Thyroid gland (tissue), 4 donors: ENCODE measurements around the gene TNFRSF12A.

Experiments
- POLR2A ChIP-seq, 2 donors: fragments of 450-650 bp; IDR thresholded peaks; one replicate each; pipeline ENCODE4 v1.6.1; 2017; ENCODE audit warnings: antibody characterized with exemption in 2 of 2, mild to moderate bottlenecking in 2 of 2, moderate library complexity in 1 of 2
- TF ChIP-seq, protein P1 (sequence below), 6 experiments: fragments of 200-600 bp in 3 of 6; fragments of 450-650 bp in 3 of 6; sonication (generic) in 3 of 6; IDR thresholded peaks; one replicate each; pipeline ENCODE4 v1.5.1; 2016 to 2019; ENCODE audit warnings: antibody characterized with exemption in 6 of 6, mild to moderate bottlenecking in 2 of 6, inconsistent platforms in 1 of 6, moderate library complexity in 1 of 6

DNA sequence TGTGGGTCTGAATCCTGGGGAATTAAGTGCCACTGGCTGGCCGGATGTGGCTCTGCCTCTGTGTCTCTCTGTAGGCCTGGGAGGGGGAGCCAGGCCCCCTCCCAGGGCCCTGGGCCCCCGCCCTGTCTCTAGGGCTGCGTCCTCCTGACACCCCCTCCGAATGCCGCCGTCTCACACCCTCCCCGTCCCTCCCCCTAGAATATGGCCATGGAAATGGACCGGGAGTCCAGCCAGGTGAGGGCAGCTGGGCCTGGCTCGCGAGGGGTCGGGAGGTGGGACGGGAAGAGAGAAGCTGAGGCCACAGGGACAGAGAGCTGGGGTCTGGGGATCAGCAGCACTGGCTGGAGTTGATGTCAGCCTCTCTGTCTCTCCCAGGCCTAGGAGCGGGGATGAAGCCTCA, 23.9 kb upstream of the TNFRSF12A start:
- TF ChIP-seq, protein P1, sequence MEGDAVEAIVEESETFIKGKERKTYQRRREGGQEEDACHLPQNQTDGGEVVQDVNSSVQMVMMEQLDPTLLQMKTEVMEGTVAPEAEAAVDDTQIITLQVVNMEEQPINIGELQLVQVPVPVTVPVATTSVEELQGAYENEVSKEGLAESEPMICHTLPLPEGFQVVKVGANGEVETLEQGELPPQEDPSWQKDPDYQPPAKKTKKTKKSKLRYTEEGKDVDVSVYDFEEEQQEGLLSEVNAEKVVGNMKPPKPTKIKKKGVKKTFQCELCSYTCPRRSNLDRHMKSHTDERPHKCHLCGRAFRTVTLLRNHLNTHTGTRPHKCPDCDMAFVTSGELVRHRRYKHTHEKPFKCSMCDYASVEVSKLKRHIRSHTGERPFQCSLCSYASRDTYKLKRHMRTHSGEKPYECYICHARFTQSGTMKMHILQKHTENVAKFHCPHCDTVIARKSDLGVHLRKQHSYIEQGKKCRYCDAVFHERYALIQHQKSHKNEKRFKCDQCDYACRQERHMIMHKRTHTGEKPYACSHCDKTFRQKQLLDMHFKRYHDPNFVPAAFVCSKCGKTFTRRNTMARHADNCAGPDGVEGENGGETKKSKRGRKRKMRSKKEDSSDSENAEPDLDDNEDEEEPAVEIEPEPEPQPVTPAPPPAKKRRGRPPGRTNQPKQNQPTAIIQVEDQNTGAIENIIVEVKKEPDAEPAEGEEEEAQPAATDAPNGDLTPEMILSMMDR (IDR thresholded peaks at IDR 0.05) = no peak
- no peak for TF ChIP-seq POLR2A (IDR thresholded peaks at IDR 0.05)
